GM21367 (cell line): ENCODE results near the gene OR8J3.
"Not testable (repeated sequence)": the region's sequence is repeated elsewhere in the genome, so short reads cannot be mapped to it uniquely, and the experiment has no call there.

Experiments used
- ATAC-seq: cut with Tn5 transposase; IDR thresholded peaks from one replicate; pipeline ENCODE4 v1.9.1; 2021; ENCODE audit not compliant: unreplicated experiment

Gene OR8J3

DNA sequence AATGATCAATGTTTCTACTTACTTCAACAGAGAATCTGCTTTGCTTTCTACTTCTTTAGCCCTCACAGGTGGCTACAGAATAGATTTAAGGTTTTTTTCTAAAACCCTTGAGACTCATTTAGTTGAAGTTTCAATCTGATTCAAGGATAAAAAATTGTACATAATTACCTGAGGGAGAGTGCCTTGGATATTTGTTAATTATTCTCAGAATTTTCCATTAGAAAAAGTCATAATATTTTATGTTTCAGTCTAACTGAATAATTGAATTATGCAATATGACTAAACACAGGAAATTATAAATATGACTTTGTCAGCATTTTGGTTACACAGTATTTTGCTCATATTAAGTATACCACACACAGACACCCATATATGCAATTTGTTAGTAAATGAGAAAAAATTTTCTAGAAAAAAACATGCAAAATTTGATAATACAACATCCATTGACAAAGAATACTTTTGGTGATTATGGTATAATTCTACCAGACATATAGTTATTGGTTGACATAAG is at the start of gene OR8J3:
Gene OR8J3, minus strand, starts transcription at position 51 of the 511 bp plus-strand sequence. CDS start 2,483 bp downstream, outside the sequence.
- no peak for ATAC-seq

- ATAC-seq: no peak
Measured at GRCh38 chr11:56188602-56189001, 48.6 kb upstream of the OR8J3 start.

DNA sequence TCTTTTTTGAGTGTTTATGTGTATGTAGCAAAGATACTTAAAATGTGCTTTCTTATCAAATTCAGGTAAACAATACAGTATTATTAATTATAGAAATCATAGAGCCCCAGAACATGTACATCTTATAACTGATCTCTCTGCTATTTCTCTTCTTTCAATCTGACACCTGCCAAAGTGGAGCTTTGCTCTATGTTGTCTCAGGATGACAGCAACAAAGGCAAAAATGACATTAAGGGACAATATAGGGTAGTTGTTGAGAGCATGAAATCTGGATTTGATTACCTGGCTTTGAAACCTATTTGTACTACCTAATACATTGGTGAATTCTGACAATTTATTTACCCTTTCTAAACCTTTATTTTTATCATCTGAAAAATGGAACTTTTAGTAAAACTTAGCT is 43.5 kb upstream of the OR8J3 start:
- ATAC-seq: no peak

DNA sequence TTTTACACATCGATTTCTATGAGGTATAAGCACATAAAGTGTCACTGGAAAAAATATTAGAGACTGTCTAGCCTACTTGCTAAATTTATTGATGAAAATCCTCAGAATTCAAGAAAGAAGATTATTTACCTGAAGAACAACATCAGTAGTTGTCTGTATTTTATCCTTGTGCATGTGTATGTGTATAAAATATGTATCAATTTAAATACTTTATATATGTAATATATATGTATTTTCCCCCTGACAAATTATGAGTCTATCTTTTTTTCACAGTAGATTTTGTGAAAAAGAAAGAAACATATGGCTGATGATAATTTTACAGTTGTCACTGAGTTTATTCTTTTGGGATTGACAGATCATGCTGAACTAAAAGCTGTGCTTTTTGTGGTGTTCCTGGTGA is 36.3 kb upstream of the OR8J3 start, which contains the start of gene OR5J2:
Gene OR5J2, plus strand, starts transcription at position 301 of the 400 bp plus-strand sequence. Its CDS starts 0 bp downstream, at position 301.
- no peak for ATAC-seq

- ATAC-seq: no peak
Measured at GRCh38 chr11:56172256-56172830, 32.3 kb upstream of the OR8J3 start.

GRCh38 chr11:56163804-56164203 is 23.8 kb upstream of the OR8J3 start:
- ATAC-seq: no peak

DNA sequence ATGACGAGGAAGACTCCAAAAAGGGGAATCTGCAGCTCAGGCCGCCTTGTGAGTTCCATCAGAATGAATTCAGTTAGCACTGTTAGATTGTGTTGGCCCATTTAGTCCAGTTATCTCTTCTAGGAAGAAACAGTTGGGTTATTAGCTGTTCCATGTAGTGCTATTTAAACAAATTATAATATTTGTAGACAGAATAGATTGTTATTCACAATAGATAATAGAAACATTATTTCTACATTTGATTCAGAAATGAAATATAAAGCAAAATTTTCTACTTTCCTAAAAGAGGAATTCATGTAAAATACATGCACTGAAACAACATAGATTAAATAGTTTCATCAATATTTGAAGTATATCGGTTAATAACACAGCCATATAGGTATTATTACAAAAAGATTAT is 20.2 kb upstream of the OR8J3 start, which contains the start of gene OR8K5:
Gene OR8K5, minus strand, starts transcription at position 101 of the 400 bp plus-strand sequence. Its CDS starts 0 bp downstream, at position 101.
- ATAC-seq: no peak

DNA sequence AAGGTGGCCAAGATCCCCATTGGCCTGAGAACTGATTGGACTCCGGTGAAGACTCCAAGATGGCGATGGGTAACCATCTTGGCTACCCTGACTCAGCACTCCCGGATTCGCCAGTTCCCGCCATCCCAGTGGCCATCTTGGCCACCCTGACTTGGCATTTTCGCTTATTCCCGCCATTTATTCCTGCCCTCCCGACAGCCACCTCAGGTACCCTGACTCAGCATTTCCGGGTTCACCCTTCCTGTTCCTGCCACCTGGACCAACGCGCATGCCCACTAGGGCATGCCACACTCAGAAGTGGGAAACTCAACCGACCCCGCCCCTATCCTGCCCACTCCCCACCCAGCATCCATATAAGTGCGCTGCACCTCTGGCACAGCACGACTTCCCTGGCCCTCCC is 12.3 kb upstream of the OR8J3 start:
- ATAC-seq: no peak

DNA sequence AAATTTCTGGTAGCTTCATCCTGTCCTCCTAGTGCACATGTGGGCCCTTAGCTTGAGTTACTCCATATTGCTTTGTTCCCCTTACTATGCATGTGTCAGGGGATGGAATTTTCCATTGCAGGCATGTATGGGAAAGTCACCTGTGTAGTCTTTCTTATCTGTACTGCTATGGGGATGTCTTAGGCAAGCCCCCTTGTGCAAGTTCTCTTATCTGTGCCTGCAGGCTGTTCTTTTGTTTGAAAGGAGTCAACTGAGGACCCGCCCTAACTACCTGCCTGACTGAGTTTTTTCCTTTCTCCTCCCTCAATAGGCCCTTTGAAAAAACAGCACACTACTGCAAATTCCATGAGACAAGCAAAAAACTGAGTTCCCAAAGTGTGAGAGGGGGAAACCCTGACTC is 11.4 kb upstream of the OR8J3 start:
- ATAC-seq: no peak

DNA sequence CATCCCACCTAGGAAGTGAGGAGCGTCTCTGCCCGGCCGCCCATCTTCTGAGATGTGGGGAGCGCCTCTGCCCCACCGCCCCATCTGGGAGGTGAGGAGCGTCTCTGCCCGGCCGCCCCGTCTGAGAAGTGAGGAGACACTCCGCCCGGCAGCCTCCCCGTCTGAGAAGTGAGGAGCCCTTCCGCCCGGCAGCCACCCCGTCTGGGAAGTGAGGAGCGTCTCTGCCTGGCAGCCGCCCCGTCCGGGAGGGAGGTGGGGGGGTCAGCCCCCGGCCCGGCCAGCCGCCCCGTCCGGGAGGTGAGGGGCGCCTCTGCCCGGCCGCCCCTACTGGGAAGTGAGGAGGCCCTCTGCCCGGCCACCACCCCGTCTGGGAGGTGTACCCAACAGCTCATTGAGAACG is 3.7 kb upstream of the OR8J3 start:
- ATAC-seq: not testable (repeated sequence)

GRCh38 chr11:56122073-56122472 is 17.9 kb downstream of the OR8J3 start, which contains the start of gene OR8H3:
Gene OR8H3 (plus strand): TSS chr11:56122373. CDS start chr11:56122373, 0 bp downstream.
- no peak for ATAC-seq

- ATAC-seq: no peak
Measured at GRCh38 chr11:56103210-56103737, 36.7 kb downstream of the OR8J3 start, which contains the start of gene OR8H2. Gene OR8H2 (plus strand): TSS chr11:56103687. CDS start chr11:56105043, 1,356 bp downstream.

DNA sequence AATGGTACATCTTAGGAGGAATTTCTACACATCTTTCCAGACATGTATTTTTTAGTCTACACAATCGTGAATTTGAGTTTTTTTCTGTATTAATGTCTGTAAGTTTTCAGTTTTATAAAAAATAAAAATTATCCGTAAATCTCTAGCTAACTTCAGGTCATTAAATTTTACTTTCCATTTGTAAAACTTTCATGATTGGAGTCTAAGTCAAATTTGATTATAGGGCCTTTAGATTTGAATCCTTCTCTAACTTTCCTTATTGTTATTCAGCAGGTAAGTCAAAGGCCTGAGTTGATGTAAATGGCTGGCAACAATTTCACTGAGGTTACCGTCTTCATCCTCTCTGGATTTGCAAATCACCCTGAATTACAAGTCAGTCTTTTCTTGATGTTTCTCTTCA is 47.0 kb downstream of the OR8J3 start, which contains the start of gene OR8I2:
Gene OR8I2, plus strand, starts transcription at position 301 of the 400 bp plus-strand sequence. Its CDS starts 0 bp downstream, at position 301.
- ATAC-seq: no peak

GRCh38 chr11:56089697-56090096 is 50.3 kb downstream of the OR8J3 start:
- no peak for ATAC-seq
